A673 (cell line): Measurements from ENCODE around the gene FBN3. TPM values are rescaled to one million over a fixed set of nuclear protein-coding genes. Genes with fewer than 3 reads are reported as not detected.

Experiments
- BruUV-seq: library from RNA; stranded (reverse); fragments of 400-500 nt; replicated peaks from 2 replicates; lab custom pipeline; 2021; lab: Mats Ljungman, UMichigan
- CTCF ChIA-PET: fragments of 300-600 bp; sonication (Branson Sonifier 250); formaldehyde crosslinking; loops from one replicate; lab custom pipeline; 2022; ENCODE audit warnings: antibody characterized with exemption; lab: Charles Lee
- POLR2A ChIA-PET: fragments of 300-600 bp; sonication (Branson Sonifier 250); formaldehyde crosslinking; loops from one replicate; lab custom pipeline; 2022; ENCODE audit warnings: antibody characterized with exemption; ENCODE audit not compliant: low non-redundant PET; lab: Charles Lee
- DNase-seq: peaks from one replicate; pipeline ENCODE4 v3.0.0-alpha.2; 2015; ENCODE audit warnings: low spot score
- H3K27ac ChIP-seq: fragments of 200-600 bp; sonication (generic); 2 replicates; pipeline ENCODE4 v1.5.1; 2016; ENCODE audit warnings: mixed run types, low read depth, mild to moderate bottlenecking, mixed read lengths, antibody characterized with exemption, low read length; ENCODE audit not compliant: poor library complexity, severe bottlenecking
- H3K27me3 ChIP-seq: fragments of 200-600 bp; sonication (generic); replicated peaks from 2 replicates; pipeline ENCODE4 v1.6.1; 2017; ENCODE audit warnings: mixed run types, low read depth, mild to moderate bottlenecking, mixed read lengths, antibody characterized with exemption, low read length; ENCODE audit not compliant: insufficient read depth, poor library complexity
- H3K36me3 ChIP-seq: fragments of 200-600 bp; sonication (generic); 2 replicates; pipeline ENCODE4 v1.6.1; 2016; ENCODE audit warnings: mixed run types, mild to moderate bottlenecking, mixed read lengths, antibody characterized with exemption, low read length; ENCODE audit not compliant: insufficient read depth, poor library complexity, severe bottlenecking
- H3K4me1 ChIP-seq: fragments of 200-600 bp; sonication (generic); 2 replicates; pipeline ENCODE4 v1.6.1; 2017; ENCODE audit warnings: mixed run types, mild to moderate bottlenecking, mixed read lengths, antibody characterized with exemption, low read length; ENCODE audit not compliant: insufficient read depth, poor library complexity, severe bottlenecking
- H3K4me3 ChIP-seq: fragments of 200-600 bp; sonication (generic); 2 replicates; pipeline ENCODE4 v1.5.1; 2016; ENCODE audit warnings: low read depth, mixed run types, mild to moderate bottlenecking, mixed read lengths, low read length; ENCODE audit not compliant: poor library complexity, severe bottlenecking
- H3K9me3 ChIP-seq: fragments of 200-600 bp; sonication (generic); 2 replicates; pipeline ENCODE4 v1.6.1; 2016; ENCODE audit warnings: mixed run types, low read depth, mild to moderate bottlenecking, mixed read lengths, antibody characterized with exemption, low read length; ENCODE audit not compliant: poor library complexity, severe bottlenecking
- CTCF ChIP-seq: fragments of 300-800, 200-600 bp; sonication (generic); conservative IDR thresholded peaks from 2 replicates; pipeline ENCODE4 v1.5.1; 2017; ENCODE audit warnings: low read depth, mild to moderate bottlenecking, antibody characterized with exemption, low read length, moderate library complexity, mixed read lengths
- EZH2 ChIP-seq: fragments of 200-600 bp; sonication (generic); IDR thresholded peaks from 2 replicates; pipeline ENCODE4 v1.6.1; 2017; ENCODE audit warnings: borderline replicate concordance, low read depth, mild to moderate bottlenecking, mixed read lengths, antibody characterized with exemption, low read length; ENCODE audit not compliant: poor library complexity, severe bottlenecking
- intact Hi-C: fragments of 100-400 bp; cut with micrococcal nuclease; formaldehyde crosslinking; loops from one replicate; pipeline ENCODE4 v1.10.0; 2022; ENCODE audit not compliant: unreplicated experiment
- total RNA-seq: library from RNA; stranded (reverse); gene quantifications from 2 replicates; pipeline ENCODE4 v1.2.3, GENCODE V29; 2021

Gene FBN3
- total RNA-seq, 1 experiment from 2014 or later, result 0.06 TPM

GRCh38 chr19:8087876-8088275 is 61.5 kb downstream of the FBN3 start:
- POLR2A ChIA-PET, result no interaction called here
- no TSS peak for BruUV-seq

GRCh38 chr19:8086849-8087248 is 62.5 kb downstream of the FBN3 start:
- CTCF ChIA-PET, result no interaction called here
- POLR2A ChIA-PET, result no interaction called here
- Histone ChIP-seq H3K36me3 (no peaks in the 10 kb centered on the region), H3K9me3 (no peaks in the 10 kb centered on the region), H3K27ac (no peak overlapping the region), H3K4me3 (no peak overlapping the region), H3K4me1 (no peaks in the 10 kb centered on the region), H3K27me3 (no peaks in the 10 kb centered on the region)
- intact Hi-C loops, result no loop called here
- BruUV-seq, result no TSS peak
- TF ChIP-seq EZH2 (no peak), CTCF (no peak)
- no peak for DNase-seq

More at GRCh38 chr19:8087876-8088275, 61.5 kb downstream of the FBN3 start:
- Histone ChIP-seq H3K27me3 (no peaks in the 10 kb centered on the region), H3K27ac (no peak overlapping the region), H3K4me3 (no peak overlapping the region), H3K4me1 (no peaks in the 10 kb centered on the region), H3K9me3 (no peaks in the 10 kb centered on the region), H3K36me3 (no peaks in the 10 kb centered on the region)
- intact Hi-C loops, result no loop called here
- CTCF ChIA-PET, result no interaction called here
- TF ChIP-seq CTCF, result no peak
- no peak for TF ChIP-seq EZH2
- no peak for DNase-seq

GRCh38 chr19:8085598-8086408 is 63.6 kb downstream of the FBN3 start:
- ChIA-PET POLR2A (interaction anchor here (0.6 kb wide), 1 partner anchor 10 kb away, joined by 3 read pairs; no protein-coding TSS in a partner anchor), CTCF (no interaction called here)
- intact Hi-C loops, result no loop called here
- no peaks in the 10 kb centered on the region for H3K36me3 ChIP-seq
- no peak overlapping the region for H3K4me3 ChIP-seq
- TF ChIP-seq EZH2, result no peak
- no peak for TF ChIP-seq CTCF
- no peaks in the 10 kb centered on the region for H3K9me3 ChIP-seq
- H3K27me3 ChIP-seq, result no peaks in the 10 kb centered on the region
- BruUV-seq, result no TSS peak
- H3K4me1 ChIP-seq, result no peaks in the 10 kb centered on the region
- H3K27ac ChIP-seq, result no peak overlapping the region
- DNase-seq, result no peak
